Lower leg skin (tissue), 3 donors: Measurements from ENCODE around the gene TOR4A.

Source experiments
- POLR2A ChIP-seq, 2 donors: fragments of 450-650 bp; IDR thresholded peaks; one replicate each; pipeline ENCODE4 v1.6.1; 2016 to 2017; ENCODE audit warnings: antibody characterized with exemption in 2 of 2, mild to moderate bottlenecking in 1 of 2, moderate library complexity in 1 of 2
- TF ChIP-seq, protein P1 (sequence below), 3 donors: fragments of 450-650 bp; IDR thresholded peaks; one replicate each; pipeline ENCODE4 v1.5.1; 2016; ENCODE audit warnings: antibody characterized with exemption in 3 of 3, mild to moderate bottlenecking in 3 of 3, moderate library complexity in 2 of 3

DNA sequence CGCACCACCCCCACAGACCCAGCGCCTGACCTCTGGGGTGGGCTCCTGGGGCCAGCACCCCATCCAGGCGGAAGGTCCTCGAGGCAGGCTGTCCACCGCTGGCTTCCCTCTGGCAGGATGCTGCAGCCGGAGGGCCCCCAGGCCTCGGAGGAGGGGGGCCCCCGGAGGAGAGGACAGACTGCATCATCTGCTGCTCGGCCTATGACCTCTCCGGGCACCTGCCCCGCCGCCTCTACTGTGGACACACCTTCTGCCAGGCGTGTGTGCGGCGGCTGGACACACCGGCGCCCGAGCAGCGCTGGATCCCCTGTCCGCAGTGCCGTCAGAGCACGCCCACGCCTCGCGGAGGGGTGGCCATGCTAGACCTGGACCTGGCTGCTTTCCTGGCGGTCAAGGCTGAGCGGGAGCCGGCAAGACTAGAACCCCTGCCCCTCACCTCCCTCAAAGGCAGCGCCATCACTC lies 49.0 kb upstream of the TOR4A start:
- TF ChIP-seq, protein P1, sequence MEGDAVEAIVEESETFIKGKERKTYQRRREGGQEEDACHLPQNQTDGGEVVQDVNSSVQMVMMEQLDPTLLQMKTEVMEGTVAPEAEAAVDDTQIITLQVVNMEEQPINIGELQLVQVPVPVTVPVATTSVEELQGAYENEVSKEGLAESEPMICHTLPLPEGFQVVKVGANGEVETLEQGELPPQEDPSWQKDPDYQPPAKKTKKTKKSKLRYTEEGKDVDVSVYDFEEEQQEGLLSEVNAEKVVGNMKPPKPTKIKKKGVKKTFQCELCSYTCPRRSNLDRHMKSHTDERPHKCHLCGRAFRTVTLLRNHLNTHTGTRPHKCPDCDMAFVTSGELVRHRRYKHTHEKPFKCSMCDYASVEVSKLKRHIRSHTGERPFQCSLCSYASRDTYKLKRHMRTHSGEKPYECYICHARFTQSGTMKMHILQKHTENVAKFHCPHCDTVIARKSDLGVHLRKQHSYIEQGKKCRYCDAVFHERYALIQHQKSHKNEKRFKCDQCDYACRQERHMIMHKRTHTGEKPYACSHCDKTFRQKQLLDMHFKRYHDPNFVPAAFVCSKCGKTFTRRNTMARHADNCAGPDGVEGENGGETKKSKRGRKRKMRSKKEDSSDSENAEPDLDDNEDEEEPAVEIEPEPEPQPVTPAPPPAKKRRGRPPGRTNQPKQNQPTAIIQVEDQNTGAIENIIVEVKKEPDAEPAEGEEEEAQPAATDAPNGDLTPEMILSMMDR (IDR thresholded peaks at IDR 0.05): no peak
- TF ChIP-seq POLR2A (IDR thresholded peaks at IDR 0.05): no peak
